Coronary artery (tissue), 2 donors: ENCODE measurements around the gene TMEM233.
A peak's percentile ranks its signal among the peaks of the same experiment; 100 is the strongest.

Source experiments
- DNase-seq: peaks from one replicate; pipeline ENCODE4 v3.0.0-alpha.2; 2017; ENCODE audit warnings: low spot score
- H3K27ac ChIP-seq, 2 donors: fragments of 200-600 bp; sonication (generic); one replicate each; pipeline ENCODE4 v1.5.1; 2016 to 2019
- H3K4me3 ChIP-seq: fragments of 200-600 bp; sonication (generic); 2 replicates; pipeline ENCODE4 v1.5.1; 2016; ENCODE audit warnings: mild to moderate bottlenecking, moderate library complexity
- TF ChIP-seq, protein P1 (sequence below): fragments of 200-600 bp; sonication (generic); IDR thresholded peaks from one replicate; pipeline ENCODE4 v1.5.1; 2019; ENCODE audit warnings: antibody characterized with exemption

The TMEM233 gene

DNA sequence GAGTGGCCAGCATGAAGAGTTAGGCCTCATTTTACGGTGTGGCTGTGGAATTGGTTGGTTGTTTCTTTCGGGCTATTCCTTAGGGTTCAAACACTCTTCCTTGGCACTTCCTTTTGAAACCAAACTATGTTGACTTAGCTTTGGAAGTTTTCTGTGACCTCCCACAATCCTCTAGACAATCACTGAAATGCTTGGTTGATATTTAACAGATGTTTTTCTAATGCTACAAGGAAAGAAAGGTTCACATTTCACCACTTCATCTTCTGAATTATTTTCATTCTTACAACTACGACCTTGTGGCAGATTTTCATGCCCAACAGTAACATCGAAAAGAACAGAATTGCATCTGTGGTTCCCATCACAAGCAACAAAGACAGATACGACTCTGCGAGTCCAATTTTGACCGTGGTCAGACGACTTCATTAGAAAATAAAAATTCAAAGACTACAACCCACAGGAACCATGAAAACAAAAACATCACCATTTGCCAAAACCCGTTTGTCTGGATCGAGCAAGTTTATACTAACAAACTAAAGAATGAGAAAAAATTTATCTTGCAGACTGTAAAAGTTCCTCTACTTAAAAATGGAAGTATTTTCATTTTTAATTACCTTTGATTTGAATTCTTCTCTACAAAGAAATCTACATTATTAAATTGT is 91.3 kb downstream of the TMEM233 start:
- no peak for DNase-seq
- Histone ChIP-seq H3K27ac (peak overlapping the region in 1 of 2 donors; percentile 73), H3K4me3 (no peak overlapping the region)
- TF ChIP-seq, protein P1, sequence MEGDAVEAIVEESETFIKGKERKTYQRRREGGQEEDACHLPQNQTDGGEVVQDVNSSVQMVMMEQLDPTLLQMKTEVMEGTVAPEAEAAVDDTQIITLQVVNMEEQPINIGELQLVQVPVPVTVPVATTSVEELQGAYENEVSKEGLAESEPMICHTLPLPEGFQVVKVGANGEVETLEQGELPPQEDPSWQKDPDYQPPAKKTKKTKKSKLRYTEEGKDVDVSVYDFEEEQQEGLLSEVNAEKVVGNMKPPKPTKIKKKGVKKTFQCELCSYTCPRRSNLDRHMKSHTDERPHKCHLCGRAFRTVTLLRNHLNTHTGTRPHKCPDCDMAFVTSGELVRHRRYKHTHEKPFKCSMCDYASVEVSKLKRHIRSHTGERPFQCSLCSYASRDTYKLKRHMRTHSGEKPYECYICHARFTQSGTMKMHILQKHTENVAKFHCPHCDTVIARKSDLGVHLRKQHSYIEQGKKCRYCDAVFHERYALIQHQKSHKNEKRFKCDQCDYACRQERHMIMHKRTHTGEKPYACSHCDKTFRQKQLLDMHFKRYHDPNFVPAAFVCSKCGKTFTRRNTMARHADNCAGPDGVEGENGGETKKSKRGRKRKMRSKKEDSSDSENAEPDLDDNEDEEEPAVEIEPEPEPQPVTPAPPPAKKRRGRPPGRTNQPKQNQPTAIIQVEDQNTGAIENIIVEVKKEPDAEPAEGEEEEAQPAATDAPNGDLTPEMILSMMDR, result no peak

DNA sequence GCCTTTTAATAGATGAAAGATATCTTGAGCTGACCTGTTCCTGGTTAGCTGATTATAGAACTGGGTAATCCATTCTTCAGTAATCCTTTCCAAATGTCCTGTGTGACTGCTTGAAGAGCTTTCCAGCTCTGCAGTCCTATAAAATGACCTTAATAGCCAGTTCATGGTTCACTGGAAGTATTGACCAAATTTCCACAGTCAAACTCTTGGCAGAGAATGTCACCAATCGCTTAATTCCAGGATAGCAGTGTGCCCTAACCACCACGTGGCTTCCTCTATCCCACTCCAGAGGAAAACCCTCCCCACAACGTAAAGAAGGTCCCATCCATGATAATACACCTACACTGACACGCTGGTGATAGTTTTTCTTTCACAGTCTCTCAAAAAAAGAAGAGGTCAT is 91.8 kb downstream of the TMEM233 start:
- TF ChIP-seq, protein P1, result no peak
- Histone ChIP-seq H3K27ac (no peak overlapping the region), H3K4me3 (no peak overlapping the region)
- no peak for DNase-seq

DNA sequence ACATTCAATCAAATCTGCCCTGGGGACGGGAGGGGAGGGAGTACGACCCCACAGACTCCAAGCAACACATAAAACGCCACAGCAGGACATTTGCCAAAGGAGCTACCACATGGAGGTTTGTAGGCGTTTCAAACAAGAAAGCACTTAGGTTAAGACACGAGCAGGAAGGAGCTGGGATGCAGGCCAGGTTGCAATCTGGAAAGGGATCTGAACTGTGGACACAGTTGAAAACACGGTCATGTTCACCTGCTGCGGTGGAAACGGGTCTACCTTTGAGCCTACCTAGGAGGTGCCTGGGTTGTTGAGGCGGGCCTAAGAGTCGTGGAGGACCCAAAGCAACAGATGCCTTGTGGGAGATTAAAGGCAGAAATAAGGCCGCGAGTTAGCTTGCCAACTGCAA is 92.8 kb downstream of the TMEM233 start:
- no peak overlapping the region for H3K4me3 ChIP-seq
- no peak overlapping the region for H3K27ac ChIP-seq
- TF ChIP-seq, protein P1, result no peak
- DNase-seq, result no peak

DNA sequence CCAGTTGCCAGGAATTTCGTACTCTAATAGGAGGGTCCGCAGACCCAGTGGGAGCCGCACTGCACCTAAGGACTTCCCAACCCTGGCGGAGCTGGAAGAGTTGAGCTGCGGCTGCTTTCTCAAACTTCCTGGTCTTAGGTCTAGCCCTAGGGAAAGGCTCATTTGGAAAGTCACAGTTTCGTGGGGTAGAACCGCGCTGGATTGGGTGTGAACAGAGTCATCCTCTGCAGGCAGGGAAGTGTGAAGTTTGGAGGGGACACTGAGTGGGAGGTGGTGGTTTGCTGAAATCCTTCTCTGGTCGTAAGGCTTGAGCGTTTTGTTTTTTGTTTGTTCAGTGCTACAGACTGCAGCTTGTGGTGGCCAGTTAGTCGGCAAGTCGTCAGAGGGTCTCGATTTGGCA is 93.2 kb downstream of the TMEM233 start:
- no peak overlapping the region for H3K27ac ChIP-seq
- TF ChIP-seq, protein P1, result no peak

DNA sequence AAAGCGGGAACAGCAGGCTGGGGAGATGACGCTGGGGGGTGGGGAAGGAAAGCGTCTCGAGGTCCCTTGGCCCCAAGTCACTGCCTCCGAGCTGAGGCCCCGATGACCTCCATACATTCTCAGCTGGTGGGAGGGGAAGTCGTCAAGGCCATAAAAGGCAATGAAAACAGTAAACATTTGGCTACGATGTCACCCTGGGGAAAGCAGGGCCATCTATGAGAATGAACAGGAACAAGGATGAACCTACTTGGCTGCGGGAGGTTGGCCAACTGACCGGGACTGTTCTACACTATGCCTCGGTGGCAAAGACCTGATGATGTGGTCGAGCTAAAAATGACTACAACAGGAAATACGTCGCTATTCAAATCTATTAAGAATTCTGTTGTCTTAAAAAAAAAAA is 93.8 kb downstream of the TMEM233 start:
- no peak overlapping the region for H3K4me3 ChIP-seq
- no peak overlapping the region for H3K27ac ChIP-seq
- DNase-seq, result no peak
- TF ChIP-seq, protein P1, result no peak

More for the DNA sequence above, 93.2 kb downstream of the TMEM233 start:
- no peak overlapping the region for H3K4me3 ChIP-seq
- no peak for DNase-seq

DNA sequence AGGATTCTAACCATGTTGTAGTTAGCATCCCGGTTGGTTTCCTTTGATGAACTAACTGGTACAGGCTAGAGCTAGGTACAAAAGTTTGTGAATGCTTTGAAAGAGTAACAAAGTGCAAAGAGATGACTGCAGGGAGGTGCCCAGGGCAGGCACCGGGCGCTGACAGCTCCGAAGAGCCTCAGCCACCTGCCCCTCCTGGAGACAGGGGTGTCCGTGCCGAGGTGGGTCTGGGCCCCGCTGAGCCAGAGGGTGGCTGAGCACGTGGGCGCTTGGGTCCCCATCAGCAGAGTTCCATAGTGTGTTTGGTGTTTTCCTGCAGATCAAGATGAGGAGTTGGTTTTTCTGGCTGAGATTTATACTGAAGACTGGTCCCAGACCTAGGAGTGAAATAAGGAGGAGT is 94.3 kb downstream of the TMEM233 start:
- TF ChIP-seq, protein P1, result no peak
- Histone ChIP-seq H3K27ac (no peak overlapping the region), H3K4me3 (no peak overlapping the region)

DNA sequence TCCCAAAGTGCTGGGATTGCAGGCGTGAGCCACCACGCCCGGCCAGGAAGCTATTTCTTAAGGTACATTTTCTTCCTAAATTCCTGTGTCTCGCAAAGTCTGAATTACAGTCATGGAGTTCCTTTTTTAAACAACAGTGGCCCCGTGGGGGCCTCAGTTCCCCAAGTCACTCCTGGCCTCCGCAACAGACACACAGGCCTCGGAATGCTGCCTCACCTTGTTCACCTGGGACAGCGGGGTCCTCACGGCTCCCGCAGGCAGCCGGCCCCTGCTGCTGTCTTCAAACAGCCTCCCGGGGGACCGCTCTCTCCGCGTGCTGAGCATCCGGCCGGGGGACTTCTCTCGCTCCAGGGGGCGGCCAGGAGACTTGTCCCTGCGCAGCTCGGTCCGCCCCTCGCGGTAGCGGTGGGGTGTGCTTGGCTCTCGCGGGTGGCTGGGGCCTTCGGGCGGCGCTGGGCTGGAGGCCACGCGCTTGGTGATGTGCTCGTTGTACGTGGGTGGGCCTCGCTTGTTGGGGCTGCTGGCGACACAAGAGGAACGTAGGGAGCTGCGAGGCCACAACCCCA is 96.4 kb downstream of the TMEM233 start:
- Histone ChIP-seq H3K27ac (no peak overlapping the region), H3K4me3 (no peak overlapping the region)
- no peak for DNase-seq
- TF ChIP-seq, protein P1, result no peak

More for the DNA sequence above, 94.3 kb downstream of the TMEM233 start:
- no peak for DNase-seq
